ENCODE measurements around the gene MINAR2. TPM values are rescaled to one million over a fixed set of nuclear protein-coding genes. Genes with fewer than 3 reads are reported as not detected.
A peak's percentile ranks its signal among the peaks of the same experiment; 100 is the strongest.

The MINAR2 gene, protein sequence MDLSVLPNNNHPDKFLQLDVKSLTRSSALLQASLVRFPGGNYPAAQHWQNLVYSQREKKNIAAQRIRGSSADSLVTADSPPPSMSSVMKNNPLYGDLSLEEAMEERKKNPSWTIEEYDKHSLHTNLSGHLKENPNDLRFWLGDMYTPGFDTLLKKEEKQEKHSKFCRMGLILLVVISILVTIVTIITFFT
- total RNA-seq = not detected
- long read RNA-seq = 0 reads

DNA sequence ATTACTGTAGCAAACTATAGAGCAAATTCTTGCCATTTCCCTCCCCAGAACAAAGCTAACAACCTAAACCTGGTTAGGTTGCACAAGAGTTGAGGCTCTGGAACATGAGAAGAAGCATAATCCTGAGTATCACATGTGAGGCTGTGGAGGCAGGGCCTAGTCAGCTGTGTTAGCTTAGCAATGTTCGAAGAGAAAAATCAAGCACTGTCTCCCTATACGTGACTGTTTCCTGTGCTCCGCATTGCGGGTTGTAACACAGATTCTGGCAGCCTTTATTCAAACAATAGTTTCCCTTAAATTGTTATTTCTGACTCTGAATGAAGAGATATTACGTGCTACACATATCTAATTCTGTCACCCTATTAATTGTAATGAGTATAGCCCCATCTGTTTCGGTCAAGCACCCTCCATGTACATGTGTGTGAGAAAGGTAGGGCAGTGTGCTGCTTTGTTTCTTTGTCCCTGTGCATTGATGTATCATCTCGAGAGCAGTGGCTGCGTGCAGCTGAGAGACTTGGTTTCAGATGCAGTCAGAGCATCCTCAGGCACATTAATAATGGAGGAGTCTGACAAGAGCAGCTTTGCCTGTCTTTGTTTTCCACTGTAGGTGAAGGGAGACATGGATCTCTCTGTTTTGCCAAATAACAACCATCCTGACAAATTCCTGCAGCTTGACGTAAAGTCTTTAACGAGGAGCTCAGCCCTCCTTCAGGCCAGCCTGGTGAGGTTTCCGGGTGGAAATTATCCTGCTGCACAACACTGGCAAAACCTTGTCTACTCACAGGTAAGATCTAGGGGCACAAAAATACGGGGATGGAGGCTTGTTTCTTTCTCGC is at the start of gene MINAR2:
Gene MINAR2, plus strand, starts transcription at position 523 of the 836 bp plus-strand sequence. Its CDS starts 97 bp downstream, at position 620.
- intact Hi-C loops (cut with DNase I, micrococcal nuclease) = no loop called here
- no peak for DNase-seq
- ATAC-seq = no peak

GRCh38 chr5:129698661-129699060 is 49.2 kb upstream of the MINAR2 start:
- intact Hi-C loops (cut with DNase I, micrococcal nuclease) = no loop called here
- DNase-seq = no peak
- ATAC-seq = no peak

GRCh38 chr5:129716235-129716634 is 31.7 kb upstream of the MINAR2 start:
- ATAC-seq (no peak), DNase-seq (no peak)
- intact Hi-C loops (cut with DNase I, micrococcal nuclease) = no loop called here

DNA sequence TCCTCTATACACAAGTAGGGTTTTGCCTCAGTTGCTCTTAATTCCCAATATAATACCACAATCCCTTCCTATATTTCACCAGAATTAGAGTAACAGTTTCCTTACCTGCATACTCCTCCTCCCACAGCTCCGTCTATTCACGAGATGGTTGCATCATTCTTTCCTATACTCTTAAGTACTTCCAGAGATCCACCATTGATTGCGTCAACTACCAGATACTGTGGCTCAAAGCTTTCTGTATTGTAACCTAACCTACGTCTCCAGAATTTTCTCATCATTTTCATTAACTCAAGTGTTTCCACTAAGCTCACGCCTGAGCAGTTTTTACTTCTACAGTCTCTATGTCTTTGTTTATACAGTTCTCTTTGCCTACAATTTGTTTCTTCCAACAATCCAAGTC is 31.2 kb upstream of the MINAR2 start:
- no peak for DNase-seq
- no peak for ATAC-seq
- intact Hi-C loops (cut with DNase I, micrococcal nuclease) = no loop called here

- DNase-seq = no peak
- intact Hi-C loops (cut with DNase I, micrococcal nuclease) = no loop called here
- ATAC-seq = no peak
Measured at GRCh38 chr5:129717751-129718310, 30.1 kb upstream of the MINAR2 start.

GRCh38 chr5:129718471-129719090 is 29.3 kb upstream of the MINAR2 start:
- ATAC-seq (no peak), DNase-seq (no peak)
- intact Hi-C loops (cut with DNase I, micrococcal nuclease) = no loop called here

GRCh38 chr5:129724222-129724621 is 23.7 kb upstream of the MINAR2 start:
- ATAC-seq (no peak), DNase-seq (no peak)
- intact Hi-C loops (cut with DNase I, micrococcal nuclease) = no loop called here

DNA sequence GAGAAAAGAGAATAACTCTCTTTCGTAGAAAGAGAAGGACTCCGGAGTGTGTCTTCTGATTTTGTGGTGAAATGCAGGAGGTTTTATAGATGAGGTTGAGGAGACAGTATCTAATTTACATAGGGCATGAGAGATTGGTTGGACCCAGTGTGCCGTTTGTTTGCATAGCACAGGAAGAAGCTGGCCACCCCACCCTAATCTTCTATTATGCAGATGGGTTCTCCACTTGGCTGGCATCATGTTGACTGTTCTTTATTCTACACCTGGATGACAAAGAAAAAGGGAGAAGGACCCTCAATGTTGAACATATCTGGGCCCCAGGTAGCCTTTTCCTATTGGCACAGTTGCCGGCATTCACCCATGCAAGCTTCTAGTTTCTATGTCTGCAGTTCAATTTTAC is 23.2 kb upstream of the MINAR2 start:
- no peak for DNase-seq
- intact Hi-C loops (cut with DNase I, micrococcal nuclease) = no loop called here
- ATAC-seq = no peak

DNA sequence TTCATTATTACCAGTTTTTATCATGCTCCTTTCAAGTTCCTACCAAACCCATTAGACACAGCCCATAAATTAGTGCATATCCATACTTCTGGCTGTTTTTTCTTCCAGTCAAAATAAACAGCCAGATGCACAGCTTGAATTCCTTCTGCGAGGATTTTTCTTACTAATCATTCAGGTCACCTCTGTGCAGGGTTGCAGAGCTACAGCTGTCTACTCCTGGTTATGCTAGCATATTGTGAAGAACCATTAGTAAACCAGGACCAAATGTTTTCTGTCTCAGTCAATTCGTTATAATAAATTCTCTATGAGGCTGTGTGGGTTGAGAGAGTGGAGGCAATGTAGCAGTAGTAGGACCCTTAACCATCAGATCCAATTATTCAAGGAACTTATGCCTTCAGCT is 8.1 kb upstream of the MINAR2 start:
- intact Hi-C loops (cut with DNase I, micrococcal nuclease) = no loop called here
- ATAC-seq = no peak

GRCh38 chr5:129743541-129744187 is 4.2 kb upstream of the MINAR2 start:
- intact Hi-C loops (cut with DNase I, micrococcal nuclease) = no loop called here
- ATAC-seq (no peak), DNase-seq (no peak)

More for the DNA sequence above, 8.1 kb upstream of the MINAR2 start:
- no peak for DNase-seq

DNA sequence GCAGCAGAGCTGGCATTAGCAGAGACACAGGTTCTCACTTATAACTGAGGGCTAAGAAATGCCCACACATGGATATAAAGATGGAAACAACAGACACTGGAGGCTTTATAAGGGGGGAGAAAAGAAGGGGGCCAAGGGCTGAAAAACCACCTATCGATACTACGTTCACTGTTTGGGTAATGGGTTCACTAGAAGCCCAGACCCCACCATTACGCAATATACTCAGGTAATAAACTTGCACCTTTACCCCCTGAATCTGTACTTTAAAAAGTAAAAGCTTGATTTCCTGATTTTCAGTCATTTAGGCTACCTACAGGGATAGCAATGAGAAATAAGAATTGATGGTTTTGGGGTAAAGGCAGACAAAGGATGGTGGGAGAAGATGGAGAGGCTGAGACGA is 1.9 kb upstream of the MINAR2 start:
- DNase-seq = no peak
- no peak for ATAC-seq
- intact Hi-C loops (cut with DNase I, micrococcal nuclease) = no loop called here

GRCh38 chr5:129746876-129747275 is 1.0 kb upstream of the MINAR2 start:
- intact Hi-C loops (cut with DNase I, micrococcal nuclease) = no loop called here
- ATAC-seq (no peak), DNase-seq (no peak)

GRCh38 chr5:129748913-129749880 is 1.3 kb downstream of the MINAR2 start:
- intact Hi-C loops (cut with DNase I, micrococcal nuclease) = no loop called here

DNA sequence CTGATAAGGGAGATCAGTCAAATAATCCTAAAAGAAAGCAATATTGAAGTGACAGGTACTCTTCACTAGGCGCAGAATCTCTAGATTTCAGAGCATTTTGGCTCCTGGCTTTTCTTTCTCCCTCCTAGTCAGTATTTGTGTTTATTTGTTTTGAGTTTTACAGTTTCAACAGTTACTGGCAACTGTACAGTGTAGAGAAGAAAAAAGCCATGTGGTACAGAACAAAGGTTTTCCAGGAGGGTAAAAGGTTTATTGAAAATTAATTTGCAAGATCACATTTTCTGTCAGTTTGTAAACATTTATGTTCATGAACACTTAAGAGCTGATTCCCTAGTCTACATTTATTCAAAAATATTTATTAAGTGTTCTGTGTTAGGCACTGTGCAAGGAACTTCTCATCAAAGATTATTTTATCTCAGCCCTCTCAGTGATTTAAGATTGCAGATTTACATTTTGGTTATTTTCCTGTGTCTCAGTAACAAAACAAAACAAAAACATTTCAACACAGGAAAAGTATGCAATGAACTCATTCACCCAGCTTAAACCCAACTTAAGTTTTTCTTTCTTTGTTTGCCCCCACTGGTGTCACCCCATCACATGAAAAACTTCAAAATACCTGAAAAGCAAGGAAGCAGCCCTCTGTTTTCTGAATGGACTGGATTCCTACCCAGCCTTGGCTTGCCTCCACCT is 12.9 kb downstream of the MINAR2 start:
- DNase-seq (no peak), ATAC-seq (no peak)
- intact Hi-C loops (cut with DNase I, micrococcal nuclease) = no loop called here

More at GRCh38 chr5:129748913-129749880, 1.3 kb downstream of the MINAR2 start:
- ATAC-seq = no peak
- DNase-seq = no peak

DNA sequence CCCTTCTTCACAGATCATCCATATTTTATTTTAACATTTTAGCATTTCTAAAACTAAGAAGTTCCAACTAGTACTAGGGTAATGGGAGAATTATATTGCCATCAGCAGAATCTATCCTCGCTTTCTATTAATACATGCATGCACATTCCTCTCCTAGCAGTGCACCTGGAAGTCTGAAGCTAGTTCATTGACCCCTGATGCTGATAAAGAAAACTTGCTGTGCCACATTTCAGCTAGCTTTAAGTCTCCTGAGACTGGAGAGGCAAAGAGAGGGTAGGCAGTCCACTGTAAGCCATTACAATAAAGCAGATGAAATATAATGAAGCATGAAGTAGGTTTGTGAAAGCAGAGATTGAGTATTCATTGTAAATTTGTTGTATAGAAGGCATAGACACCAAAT is 15.8 kb downstream of the MINAR2 start:
- ATAC-seq (no peak), DNase-seq (no peak)
- intact Hi-C loops (cut with DNase I, micrococcal nuclease) = no loop called here

- ATAC-seq (no peak), DNase-seq (no peak)
- intact Hi-C loops (cut with DNase I, micrococcal nuclease) = no loop called here
Measured at GRCh38 chr5:129766798-129767197, 18.9 kb downstream of the MINAR2 start.

GRCh38 chr5:129767927-129768380 is 20.1 kb downstream of the MINAR2 start:
- intact Hi-C loops (cut with DNase I, micrococcal nuclease) = no loop called here
- ATAC-seq (peak; percentile 95), DNase-seq (peak; percentile 49 to 61)

All from left colon (tissue), 2 donors.